Measurements from ENCODE around the gene ZNF700.

Gene ZNF700

GRCh38 chr19:11984986-11985385, 60.1 kb downstream of the ZNF700 start:
- H3K27ac ChIP-seq (ENCODE audit: low read depth, low read length, poor library complexity, severe bottlenecking), result no peak overlapping the region
- H3K4me2 ChIP-seq (ENCODE audit: low read length), result no peak overlapping the region
- TF ChIP-seq EZH2 (IDR thresholded peaks at IDR 0.05; ENCODE audit: borderline replicate concordance, low read length), result no peak
- TF ChIP-seq, protein P1, sequence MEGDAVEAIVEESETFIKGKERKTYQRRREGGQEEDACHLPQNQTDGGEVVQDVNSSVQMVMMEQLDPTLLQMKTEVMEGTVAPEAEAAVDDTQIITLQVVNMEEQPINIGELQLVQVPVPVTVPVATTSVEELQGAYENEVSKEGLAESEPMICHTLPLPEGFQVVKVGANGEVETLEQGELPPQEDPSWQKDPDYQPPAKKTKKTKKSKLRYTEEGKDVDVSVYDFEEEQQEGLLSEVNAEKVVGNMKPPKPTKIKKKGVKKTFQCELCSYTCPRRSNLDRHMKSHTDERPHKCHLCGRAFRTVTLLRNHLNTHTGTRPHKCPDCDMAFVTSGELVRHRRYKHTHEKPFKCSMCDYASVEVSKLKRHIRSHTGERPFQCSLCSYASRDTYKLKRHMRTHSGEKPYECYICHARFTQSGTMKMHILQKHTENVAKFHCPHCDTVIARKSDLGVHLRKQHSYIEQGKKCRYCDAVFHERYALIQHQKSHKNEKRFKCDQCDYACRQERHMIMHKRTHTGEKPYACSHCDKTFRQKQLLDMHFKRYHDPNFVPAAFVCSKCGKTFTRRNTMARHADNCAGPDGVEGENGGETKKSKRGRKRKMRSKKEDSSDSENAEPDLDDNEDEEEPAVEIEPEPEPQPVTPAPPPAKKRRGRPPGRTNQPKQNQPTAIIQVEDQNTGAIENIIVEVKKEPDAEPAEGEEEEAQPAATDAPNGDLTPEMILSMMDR (IDR thresholded peaks at IDR 0.05; ENCODE audit: low read length), result peak; percentile 54
- H3K9me2 ChIP-seq (ENCODE audit: low read depth, low read length), result no peaks in the 10 kb centered on the region
- peaks cover 6% of the 10 kb centered on the region for H3K4me1 ChIP-seq (ENCODE audit: insufficient read depth, low read length, severe bottlenecking)
- H3K9ac ChIP-seq (ENCODE audit: low read length), result no peak overlapping the region
- H3K36me3 ChIP-seq (ENCODE audit: insufficient read depth, low read length), result peaks cover 7% of the 10 kb centered on the region
- peaks cover 26% of the 10 kb centered on the region for H3K9me3 ChIP-seq (ENCODE audit: low read length)
- no peaks in the 10 kb centered on the region for H3F3A ChIP-seq (ENCODE audit: insufficient read depth, low read length)
- no peak overlapping the region for H3K4me3 ChIP-seq (ENCODE audit: low read depth, low read length, poor library complexity, severe bottlenecking)
- peaks cover 9% of the 10 kb centered on the region for H3K79me2 ChIP-seq (ENCODE audit: insufficient read depth, low read length)
- no peaks in the 10 kb centered on the region for H3K27me3 ChIP-seq (ENCODE audit: insufficient read depth, low read length)
- H4K20me1 ChIP-seq (ENCODE audit: insufficient read depth, low read length), result no peaks in the 10 kb centered on the region
- no peak overlapping the region for H2AFZ ChIP-seq (ENCODE audit: low read length)

- no peak overlapping the region for H3K4me3 ChIP-seq (ENCODE audit: low read depth, low read length, poor library complexity, severe bottlenecking)
Observed at GRCh38 chr19:11986754-11987153, 61.8 kb downstream of the ZNF700 start.

GRCh38 chr19:11987405-11988281, 62.7 kb downstream of the ZNF700 start:
- Histone ChIP-seq H3K4me1 (ENCODE audit: insufficient read depth, low read length, severe bottlenecking) (peaks cover 6% of the 10 kb centered on the region), H3K9me2 (ENCODE audit: low read depth, low read length) (no peaks in the 10 kb centered on the region), H3K27me3 (ENCODE audit: insufficient read depth, low read length) (no peaks in the 10 kb centered on the region), H3K9ac (ENCODE audit: low read length) (peak overlapping the region; percentile 95), H3K4me2 (ENCODE audit: low read length) (peak overlapping the region; percentile 87), H3K36me3 (ENCODE audit: insufficient read depth, low read length) (peaks cover 25% of the 10 kb centered on the region), H3K4me3 (ENCODE audit: low read depth, low read length, poor library complexity, severe bottlenecking) (peak overlapping the region; percentile 97), H3K79me2 (ENCODE audit: insufficient read depth, low read length) (peaks cover 22% of the 10 kb centered on the region), H2AFZ (ENCODE audit: low read length) (peak overlapping the region; percentile 91), H3K9me3 (ENCODE audit: low read length) (peaks cover 6% of the 10 kb centered on the region; the same call in 1 of the 2 replicates), H4K20me1 (ENCODE audit: insufficient read depth, low read length) (no peaks in the 10 kb centered on the region), H3F3A (ENCODE audit: insufficient read depth, low read length) (no peaks in the 10 kb centered on the region), H3K27ac (ENCODE audit: low read depth, low read length, poor library complexity, severe bottlenecking) (peak overlapping the region; percentile 79)
- no peak for TF ChIP-seq EZH2 (IDR thresholded peaks at IDR 0.05; ENCODE audit: borderline replicate concordance, low read length)
- TF ChIP-seq, protein P1 (IDR thresholded peaks at IDR 0.05; ENCODE audit: low read length), result no peak

More at GRCh38 chr19:11986754-11987153, 61.8 kb downstream of the ZNF700 start:
- Histone ChIP-seq H3K4me2 (ENCODE audit: low read length) (no peak overlapping the region), H3K9me3 (ENCODE audit: low read length) (peaks cover 12% of the 10 kb centered on the region; the same call in 1 of the 2 replicates), H3K79me2 (ENCODE audit: insufficient read depth, low read length) (peaks cover 22% of the 10 kb centered on the region), H2AFZ (ENCODE audit: low read length) (no peak overlapping the region), H3F3A (ENCODE audit: insufficient read depth, low read length) (no peaks in the 10 kb centered on the region), H3K27me3 (ENCODE audit: insufficient read depth, low read length) (no peaks in the 10 kb centered on the region), H3K27ac (ENCODE audit: low read depth, low read length, poor library complexity, severe bottlenecking) (no peak overlapping the region), H3K4me1 (ENCODE audit: insufficient read depth, low read length, severe bottlenecking) (peaks cover 6% of the 10 kb centered on the region), H4K20me1 (ENCODE audit: insufficient read depth, low read length) (no peaks in the 10 kb centered on the region), H3K36me3 (ENCODE audit: insufficient read depth, low read length) (peaks cover 18% of the 10 kb centered on the region), H3K9ac (ENCODE audit: low read length) (no peak overlapping the region), H3K9me2 (ENCODE audit: low read depth, low read length) (no peaks in the 10 kb centered on the region)
- TF ChIP-seq, protein P1 (IDR thresholded peaks at IDR 0.05; ENCODE audit: low read length), result no peak
- no peak for TF ChIP-seq EZH2 (IDR thresholded peaks at IDR 0.05; ENCODE audit: borderline replicate concordance, low read length)

Measured in OCI-LY1 (cell line).